ENCODE results near the gene AGPAT1. TPM values are rescaled to one million over a fixed set of nuclear protein-coding genes. Genes with fewer than 3 reads are reported as not detected.
"Not testable (repeated sequence)": the region's sequence is repeated elsewhere in the genome, so short reads cannot be mapped to it uniquely, and the experiment has no call there.

AGPAT1 gene
- total and polyA plus RNA-seq, 2 experiments from 2014 or later: 39.7 to 71.2 TPM

DNA sequence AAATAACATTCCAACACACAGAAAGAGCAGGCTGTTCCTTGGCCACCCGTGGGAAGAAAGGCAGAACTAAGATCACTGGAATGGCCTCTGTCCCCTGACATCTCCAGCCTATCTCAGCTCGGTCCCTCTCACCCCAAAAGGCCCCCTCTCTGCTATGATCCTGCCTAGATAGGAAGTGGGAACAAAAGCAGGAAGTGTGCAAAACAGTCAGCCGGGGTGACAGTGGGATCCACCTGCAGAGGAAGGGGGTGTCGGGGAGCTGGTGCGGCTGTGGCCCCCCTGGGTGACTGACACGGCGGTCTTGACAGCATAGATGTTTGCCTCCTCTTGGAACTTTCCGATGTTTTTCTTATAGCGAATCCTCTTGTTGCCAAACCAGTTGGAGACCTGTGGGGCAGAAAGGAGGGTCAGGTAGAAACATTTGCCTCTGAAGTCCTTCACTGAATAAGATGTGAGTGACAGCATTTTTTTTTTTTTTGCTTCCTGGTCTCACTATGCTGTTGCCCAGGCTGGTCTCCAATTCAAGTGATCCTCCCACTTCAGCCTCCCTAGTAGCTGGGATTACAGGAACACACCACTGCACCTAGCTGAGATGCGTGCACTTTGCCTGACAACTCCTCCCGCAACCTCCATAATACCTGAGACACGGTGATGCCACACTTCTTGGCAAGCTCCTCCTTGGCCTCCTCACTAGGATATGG, 11.3 kb upstream of the AGPAT1 start:
- no peaks in the 10 kb centered on the region for H3K9me2 ChIP-seq (ENCODE audit: insufficient read depth)
- no peak overlapping the region for H2AFZ ChIP-seq
- no peak overlapping the region for H3K4me3 ChIP-seq
- peaks cover 20% of the 10 kb centered on the region; the same call in 1 of the 2 replicates for H3F3A ChIP-seq (ENCODE audit: insufficient read depth)
- TF ChIP-seq EZH2phosphoT487 (IDR thresholded peaks at IDR 0.05; ENCODE audit: insufficient read depth, low read depth) (no peak), EZH2 (IDR thresholded peaks at IDR 0.05; ENCODE audit: insufficient read depth, poor library complexity, severe bottlenecking) (no peak)
- H3K9me3 ChIP-seq (ENCODE audit: low read depth): no peaks in the 10 kb centered on the region
- in situ Hi-C loops (cut with MboI): no loop called here
- H4K20me1 ChIP-seq (ENCODE audit: insufficient read depth): no peaks in the 10 kb centered on the region
- peaks cover 11% of the 10 kb centered on the region for H3K4me1 ChIP-seq (ENCODE audit: insufficient read depth)
- H3K27ac ChIP-seq: peak overlapping the region; percentile 81; the same call in 1 of the 2 replicates
- WGBS, 2 experiments (ENCODE audit: low coverage in 1 of 2, low lambda C conversion rate in 2 of 2, missing lambda C conversion rate in 2 of 2): 82 to 86% methylated on average over 12 of the region's 12 CpGs
- H3K9ac ChIP-seq: no peak overlapping the region
- H3K27me3 ChIP-seq (replicated peaks; ENCODE audit: insufficient read depth): no peaks in the 10 kb centered on the region
- DNase-seq: no peak
- H3K4me2 ChIP-seq (ENCODE audit: unreplicated experiment): no peak overlapping the region
- H3K36me3 ChIP-seq (ENCODE audit: low read depth): peaks cover 5% of the 10 kb centered on the region; the same call in 1 of the 2 replicates
- H3K79me2 ChIP-seq (ENCODE audit: insufficient read depth): peaks cover 50% of the 10 kb centered on the region

DNA sequence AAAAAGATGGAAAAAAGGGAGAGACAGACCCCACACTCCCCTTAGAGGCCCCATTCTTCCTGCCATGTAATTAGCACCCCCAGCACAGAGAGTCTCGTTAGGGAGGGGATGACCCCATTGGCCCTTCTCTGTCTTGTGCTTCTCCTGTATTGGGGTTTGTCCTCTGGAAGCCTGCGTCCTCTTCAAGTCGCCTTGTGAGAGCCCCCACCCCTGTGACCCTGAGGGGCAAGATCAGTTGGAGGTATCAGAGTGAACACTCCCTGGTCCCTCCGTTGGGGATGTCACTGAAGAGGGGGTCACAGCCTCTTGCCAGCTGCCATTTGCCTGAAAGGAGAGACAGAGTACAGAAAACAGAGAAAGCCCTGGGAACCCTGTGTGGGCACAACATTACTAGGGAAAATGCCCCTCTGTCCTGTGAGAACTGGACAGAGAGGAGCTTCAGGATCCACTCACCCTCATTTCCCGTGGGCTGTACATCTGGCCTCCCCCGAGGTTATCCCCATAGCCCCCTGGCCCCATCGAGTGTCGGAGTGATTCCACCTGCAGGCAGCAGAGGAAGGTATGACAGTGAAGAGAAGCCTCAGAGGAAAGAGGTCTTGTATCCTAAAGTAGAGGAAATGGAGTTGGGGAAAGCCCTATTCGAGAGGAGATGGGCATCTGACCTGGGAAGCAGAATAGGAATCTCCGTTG, 10.4 kb upstream of the AGPAT1 start:
- H3K4me2 ChIP-seq (ENCODE audit: unreplicated experiment): peak overlapping the region; percentile 24
- in situ Hi-C loops (cut with MboI); H2AFZ ChIP-seq; H4K20me1 ChIP-seq (ENCODE audit: insufficient read depth); DNase-seq; H3K27me3 ChIP-seq (replicated peaks; ENCODE audit: insufficient read depth); H3K9me2 ChIP-seq (ENCODE audit: insufficient read depth); H3K4me1 ChIP-seq (ENCODE audit: insufficient read depth); H3K4me3 ChIP-seq; H3K9me3 ChIP-seq (ENCODE audit: low read depth); H3K36me3 ChIP-seq (ENCODE audit: low read depth): not testable (repeated sequence)
- peak overlapping the region; percentile 81 for H3K27ac ChIP-seq
- peaks cover 50% of the 10 kb centered on the region for H3K79me2 ChIP-seq (ENCODE audit: insufficient read depth)
- WGBS, 2 experiments (ENCODE audit: low coverage in 1 of 2, low lambda C conversion rate in 2 of 2, missing lambda C conversion rate in 2 of 2): 52 to 54% methylated on average over 10 of the region's 10 CpGs
- H3K9ac ChIP-seq: 0 out of 2 replicates have a peak overlapping the region, but pooled peaks have one; percentile 18
- peaks cover 20% of the 10 kb centered on the region; the same call in 1 of the 2 replicates for H3F3A ChIP-seq (ENCODE audit: insufficient read depth)

DNA sequence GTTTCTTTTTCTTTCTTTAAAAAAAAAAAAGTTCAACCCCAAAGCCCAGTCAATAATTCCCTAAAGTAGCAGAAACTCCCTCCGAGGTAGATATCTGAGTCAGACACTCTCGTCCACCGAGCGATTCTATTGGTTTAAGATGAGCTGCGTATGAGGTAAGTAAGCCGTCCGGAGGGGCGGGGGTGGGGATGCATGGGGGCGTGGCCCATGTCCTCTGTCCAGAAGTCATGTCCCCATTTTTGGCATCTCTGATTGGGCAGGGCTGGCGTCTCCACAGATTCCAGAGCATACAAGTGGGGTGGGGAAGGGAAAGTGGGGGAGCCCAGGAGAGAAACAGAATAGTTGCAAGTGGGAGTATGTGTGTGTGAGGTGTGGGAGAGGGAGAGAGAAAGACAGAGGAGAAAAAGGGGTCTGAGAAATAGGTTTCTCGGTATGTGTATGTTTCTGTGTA, 9.8 kb upstream of the AGPAT1 start:
- H3K27me3 ChIP-seq (replicated peaks; ENCODE audit: insufficient read depth); H3K9me3 ChIP-seq (ENCODE audit: low read depth); H3K9me2 ChIP-seq (ENCODE audit: insufficient read depth); H4K20me1 ChIP-seq (ENCODE audit: insufficient read depth); H3K4me1 ChIP-seq (ENCODE audit: insufficient read depth); H2AFZ ChIP-seq; H3K36me3 ChIP-seq (ENCODE audit: low read depth); in situ Hi-C loops (cut with MboI): not testable (repeated sequence)
- DNase-seq: peak; percentile 95
- WGBS, 2 experiments (ENCODE audit: low coverage in 1 of 2, low lambda C conversion rate in 2 of 2, missing lambda C conversion rate in 2 of 2): 0 to 4% methylated on average over 11 of the region's 11 CpGs
- H3K4me3 ChIP-seq: peak overlapping the region; percentile 40; the same call in 1 of the 2 replicates
- H3K9ac ChIP-seq: peak overlapping the region; percentile 62
- H3K27ac ChIP-seq: peak overlapping the region; percentile 81
- peaks cover 50% of the 10 kb centered on the region for H3K79me2 ChIP-seq (ENCODE audit: insufficient read depth)
- H3K4me2 ChIP-seq (ENCODE audit: unreplicated experiment): peak overlapping the region; percentile 35
- peaks cover 20% of the 10 kb centered on the region; the same call in 1 of the 2 replicates for H3F3A ChIP-seq (ENCODE audit: insufficient read depth)

- DNase-seq: no peak
- Histone ChIP-seq H3K9ac (peak within 1 kb of the TSS; percentile 62), H3K27me3 (replicated peaks; ENCODE audit: insufficient read depth) (no peaks in the 10 kb centered on the region), H3K4me3 (no peak within 1 kb of the TSS), H3K9me2 (ENCODE audit: insufficient read depth) (no peaks in the 10 kb centered on the region), H3K79me2 (ENCODE audit: insufficient read depth) (peaks cover 42% of the 10 kb centered on the region), H3K4me2 (ENCODE audit: unreplicated experiment) (peak within 1 kb of the TSS; percentile 35), H4K20me1 (ENCODE audit: insufficient read depth) (no peaks in the 10 kb centered on the region), H3K36me3 (ENCODE audit: low read depth) (peaks cover 5% of the 10 kb centered on the region; the same call in 1 of the 2 replicates), H3F3A (ENCODE audit: insufficient read depth) (peaks cover 20% of the 10 kb centered on the region; the same call in 1 of the 2 replicates), H3K27ac (peak within 1 kb of the TSS; percentile 81), H2AFZ (no peak within 1 kb of the TSS), H3K9me3 (ENCODE audit: low read depth) (no peaks in the 10 kb centered on the region), H3K4me1 (ENCODE audit: insufficient read depth) (peaks cover 6% of the 10 kb centered on the region; the same call in 1 of the 2 replicates)
- in situ Hi-C loops (cut with MboI): no loop called here
- TF ChIP-seq EZH2 (IDR thresholded peaks at IDR 0.05; ENCODE audit: insufficient read depth, poor library complexity, severe bottlenecking): no peak
- no peak for TF ChIP-seq EZH2phosphoT487 (IDR thresholded peaks at IDR 0.05; ENCODE audit: insufficient read depth, low read depth)
- 60 to 63% methylated on average over 5 to 6 of the region's 6 CpGs for WGBS, 2 experiments (ENCODE audit: low coverage in 1 of 2, low lambda C conversion rate in 2 of 2, missing lambda C conversion rate in 2 of 2)
These were observed 8.3 kb upstream of the AGPAT1 start, which contains the start of gene AGER for GRCh38 chr6:32184084-32184640. AGER (minus strand) TSS chr6:32184253; CDS start chr6:32184222, 31 bp downstream.

Data from GM23248 (cell line).